ACC112 (cell line): ENCODE results near the gene TSHZ1.

Experiments
- H2AFZ ChIP-seq: fragments of 200-600 bp; sonication (generic); one replicate; pipeline ENCODE4 v1.6.0; 2017; ENCODE audit warnings: antibody characterized with exemption, low read length; ENCODE audit not compliant: unreplicated experiment
- H3K27ac ChIP-seq: fragments of 200-600 bp; sonication (generic); 2 replicates; pipeline ENCODE4 v1.5.1; 2014; ENCODE audit warnings: low read depth, mild to moderate bottlenecking, antibody characterized with exemption, low read length, moderate library complexity
- H3K27me3 ChIP-seq: fragments of 200-600 bp; sonication (generic); 2 replicates; pipeline ENCODE4 v1.6.1; 2014; ENCODE audit warnings: mild to moderate bottlenecking, antibody characterized with exemption, low read length, moderate library complexity, mixed read lengths; ENCODE audit not compliant: insufficient read depth
- H3K36me3 ChIP-seq: fragments of 200-600 bp; sonication (generic); 2 replicates; pipeline ENCODE4 v1.6.1; 2016; ENCODE audit warnings: mild to moderate bottlenecking, antibody characterized with exemption, low read length, moderate library complexity, mixed read lengths; ENCODE audit not compliant: insufficient read depth
- H3K4me1 ChIP-seq: fragments of 200-600 bp; sonication (generic); one replicate; pipeline ENCODE4 v1.6.1; 2016; ENCODE audit warnings: low read length, mixed read lengths; ENCODE audit not compliant: insufficient read depth, unreplicated experiment, control insufficient read depth
- H3K4me3 ChIP-seq: fragments of 200-600 bp; sonication (generic); 2 replicates; pipeline ENCODE4 v1.5.1; 2014; ENCODE audit warnings: mild to moderate bottlenecking, low read depth, low read length
- H3K79me2 ChIP-seq: fragments of 200-600 bp; sonication (generic); one replicate; pipeline ENCODE4 v1.6.0; 2016; ENCODE audit warnings: low read length; ENCODE audit not compliant: control insufficient read depth, unreplicated experiment, insufficient read depth

The TSHZ1 gene

DNA sequence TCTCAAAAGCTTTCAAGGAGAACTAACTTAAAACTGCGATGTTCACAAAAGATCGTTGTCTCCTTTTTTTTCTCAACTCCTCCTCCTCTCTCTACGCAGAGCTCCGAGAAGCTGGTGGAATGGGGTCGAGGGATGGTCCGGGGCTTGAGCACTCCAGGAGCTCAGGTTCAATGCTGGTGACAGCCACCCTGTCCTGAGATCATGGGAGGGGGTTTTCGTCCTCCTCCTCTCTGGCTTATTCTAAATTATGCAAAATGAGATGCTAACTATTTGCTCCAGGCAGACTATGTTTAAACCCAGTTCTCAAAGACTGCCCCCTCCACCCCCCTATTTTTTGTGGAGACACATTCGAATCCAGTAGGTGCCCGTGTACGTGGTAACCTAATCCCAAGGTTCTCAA, 11.8 kb downstream of the TSHZ1 start:
- Histone ChIP-seq H3K27me3 (no peaks in the 10 kb centered on the region), H3K36me3 (no peaks in the 10 kb centered on the region), H3K79me2 (peaks cover 35% of the 10 kb centered on the region), H3K27ac (no peak overlapping the region), H3K4me3 (no peak overlapping the region), H3K4me1 (peaks cover 30% of the 10 kb centered on the region), H2AFZ (no peak overlapping the region)

DNA sequence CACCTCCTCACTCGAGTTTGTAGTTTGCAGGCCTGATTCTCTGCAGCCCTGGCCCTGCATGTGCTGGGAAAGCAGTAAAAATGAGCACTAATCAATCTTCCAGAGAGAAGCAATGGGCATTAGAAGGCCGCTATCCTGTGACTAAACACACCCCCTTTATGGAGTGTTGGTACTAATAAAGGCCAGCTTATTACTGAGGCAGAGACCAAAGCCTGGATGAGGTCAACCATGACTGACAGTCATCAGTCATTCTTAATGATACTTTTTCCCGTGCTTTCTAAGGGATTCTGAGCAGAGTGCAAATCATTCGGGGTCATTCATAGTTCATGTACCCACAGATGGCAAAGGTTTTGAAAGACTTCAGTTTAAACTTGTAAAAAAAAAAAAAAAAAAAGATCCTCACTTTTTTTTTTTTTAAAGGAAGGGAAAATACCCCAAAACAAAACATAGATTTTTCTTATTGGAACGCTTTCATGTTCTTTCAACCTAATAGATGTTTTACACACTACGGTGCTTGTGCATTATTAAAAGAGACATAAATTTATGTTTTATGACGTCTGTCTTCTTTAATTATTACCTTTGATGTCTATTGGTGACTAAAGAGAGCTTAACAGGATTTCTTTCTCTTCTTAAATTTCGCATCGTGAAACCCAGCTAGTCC, 13.2 kb downstream of the TSHZ1 start:
- no peak overlapping the region for H3K4me3 ChIP-seq
- H3K79me2 ChIP-seq, result peaks cover 34% of the 10 kb centered on the region
- H2AFZ ChIP-seq, result no peak overlapping the region
- no peaks in the 10 kb centered on the region for H3K27me3 ChIP-seq
- H3K27ac ChIP-seq, result no peak overlapping the region
- H3K36me3 ChIP-seq, result no peaks in the 10 kb centered on the region
- peaks cover 35% of the 10 kb centered on the region for H3K4me1 ChIP-seq

DNA sequence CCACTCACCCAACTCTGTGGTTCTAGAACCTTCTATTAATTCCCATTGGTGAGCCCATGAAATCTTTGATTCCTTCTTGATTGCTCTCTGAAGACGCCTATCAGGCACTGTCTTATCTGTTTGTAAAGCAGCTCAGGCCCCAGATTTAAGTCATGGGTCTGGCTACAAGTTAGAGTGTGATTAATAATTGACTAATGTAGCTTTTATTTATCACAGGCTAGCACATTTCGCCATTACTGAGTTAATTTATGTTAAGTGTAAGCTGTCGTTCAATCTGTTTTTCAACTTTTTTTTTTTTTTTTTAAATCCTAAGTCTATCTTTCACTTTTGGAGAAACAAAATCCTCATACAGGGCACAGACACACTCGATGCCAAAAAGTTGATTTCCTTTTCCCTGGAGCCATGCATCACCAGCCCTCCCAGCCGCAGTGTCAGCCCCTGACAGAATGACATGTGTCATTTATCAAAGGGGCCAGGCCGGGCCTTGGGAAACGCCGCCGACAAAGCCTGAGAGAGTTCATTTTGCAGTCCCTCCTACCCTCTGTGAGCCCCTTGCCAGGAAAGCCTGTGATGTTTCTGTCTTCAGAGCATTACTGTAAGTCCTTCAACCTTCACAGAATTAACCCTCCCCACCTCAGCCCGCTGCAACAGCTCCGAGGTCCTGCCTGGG, 15.8 kb downstream of the TSHZ1 start:
- Histone ChIP-seq H2AFZ (peak overlapping the region; percentile 93), H3K4me1 (peaks cover 33% of the 10 kb centered on the region), H3K4me3 (peak overlapping the region; percentile 68), H3K27ac (no peak overlapping the region), H3K79me2 (peaks cover 26% of the 10 kb centered on the region), H3K36me3 (no peaks in the 10 kb centered on the region), H3K27me3 (no peaks in the 10 kb centered on the region)

DNA sequence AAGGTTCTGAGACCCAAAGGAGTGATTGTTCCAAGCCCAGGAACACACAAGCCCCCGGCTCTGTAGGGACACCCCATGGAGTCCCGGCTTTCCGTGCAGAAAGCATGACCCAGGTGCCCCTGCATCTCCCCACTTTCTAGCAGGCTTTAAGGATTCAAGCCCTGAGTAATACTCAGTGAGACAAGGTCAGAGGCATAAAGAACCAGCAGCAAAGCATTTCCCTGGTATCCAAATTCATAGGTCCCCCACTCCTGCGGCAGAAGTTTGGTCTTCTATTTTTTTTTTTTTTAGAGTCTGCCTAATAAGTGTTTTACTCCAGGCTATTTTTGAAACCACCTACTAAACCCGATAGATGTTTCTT, 16.3 kb downstream of the TSHZ1 start:
- Histone ChIP-seq H3K27me3 (no peaks in the 10 kb centered on the region), H3K79me2 (peaks cover 26% of the 10 kb centered on the region), H3K4me3 (peak overlapping the region; percentile 68), H3K4me1 (peaks cover 30% of the 10 kb centered on the region), H2AFZ (peak overlapping the region; percentile 93), H3K27ac (no peak overlapping the region), H3K36me3 (no peaks in the 10 kb centered on the region)

DNA sequence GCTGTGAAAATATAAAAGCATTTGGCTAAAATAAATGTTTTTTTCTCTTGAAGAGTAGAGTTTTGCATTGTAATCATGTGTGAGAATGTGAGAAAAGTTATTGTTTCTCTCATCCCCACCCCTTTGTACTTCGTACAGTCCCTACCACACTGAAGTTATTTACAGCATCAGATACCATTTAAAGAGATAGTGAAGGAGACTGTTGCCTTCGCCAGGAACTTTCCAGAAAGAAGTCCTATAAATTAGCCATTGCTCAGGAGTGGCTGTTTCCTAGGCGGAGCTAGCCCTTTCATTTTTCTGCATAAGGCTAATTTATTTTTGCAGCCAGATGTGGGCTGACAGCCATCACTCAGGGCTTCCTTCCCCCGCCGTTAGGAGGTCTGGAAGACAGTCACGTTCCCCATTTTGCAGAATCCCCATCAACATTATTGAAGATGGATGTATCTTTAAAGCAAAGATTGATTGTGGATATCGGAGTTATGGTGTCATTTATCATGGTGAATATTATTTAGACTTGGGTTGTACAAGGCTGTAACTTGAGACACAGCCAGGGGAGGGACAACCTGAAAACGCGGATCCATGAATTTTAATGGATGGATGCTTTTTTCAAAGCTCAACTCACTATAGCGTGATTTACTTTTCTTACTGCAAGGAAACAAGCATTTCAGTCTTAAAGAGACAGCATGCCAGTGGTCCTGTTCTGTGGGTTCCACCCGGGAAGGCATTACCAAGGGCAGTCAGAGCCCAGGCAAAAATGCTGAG, 17.1 kb downstream of the TSHZ1 start:
- peak overlapping the region; percentile 93 for H2AFZ ChIP-seq

DNA sequence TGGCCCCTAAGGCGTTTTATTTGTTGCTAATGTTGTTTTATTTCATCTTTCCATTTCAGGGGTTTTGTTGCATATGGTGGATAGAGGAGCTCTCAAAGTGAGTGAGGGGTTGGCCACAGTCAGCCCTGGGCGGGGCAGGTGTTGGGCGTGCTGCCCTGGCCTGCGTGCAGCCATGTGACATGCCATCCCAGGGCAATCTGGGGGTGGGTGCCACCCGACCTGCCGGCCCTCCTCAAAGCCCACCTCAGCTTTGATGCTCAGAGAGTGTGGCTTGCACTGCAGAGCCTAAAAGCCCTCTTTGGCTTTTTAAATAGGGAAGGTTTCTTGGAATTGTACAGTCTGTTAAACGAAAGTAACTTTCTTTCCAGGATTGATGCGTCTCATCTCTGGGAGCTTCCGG, 18.4 kb downstream of the TSHZ1 start:
- no peaks in the 10 kb centered on the region for H3K36me3 ChIP-seq
- no peak overlapping the region for H3K27ac ChIP-seq
- peaks cover 26% of the 10 kb centered on the region for H3K4me1 ChIP-seq
- no peak overlapping the region for H2AFZ ChIP-seq
- peaks cover 18% of the 10 kb centered on the region for H3K79me2 ChIP-seq
- H3K4me3 ChIP-seq, result no peak overlapping the region
- H3K27me3 ChIP-seq, result no peaks in the 10 kb centered on the region

More for the DNA sequence above, 17.1 kb downstream of the TSHZ1 start:
- H3K79me2 ChIP-seq, result peaks cover 21% of the 10 kb centered on the region
- no peak overlapping the region for H3K27ac ChIP-seq
- peaks cover 30% of the 10 kb centered on the region for H3K4me1 ChIP-seq
- peak overlapping the region; percentile 68 for H3K4me3 ChIP-seq
- no peaks in the 10 kb centered on the region for H3K27me3 ChIP-seq
- H3K36me3 ChIP-seq, result no peaks in the 10 kb centered on the region

DNA sequence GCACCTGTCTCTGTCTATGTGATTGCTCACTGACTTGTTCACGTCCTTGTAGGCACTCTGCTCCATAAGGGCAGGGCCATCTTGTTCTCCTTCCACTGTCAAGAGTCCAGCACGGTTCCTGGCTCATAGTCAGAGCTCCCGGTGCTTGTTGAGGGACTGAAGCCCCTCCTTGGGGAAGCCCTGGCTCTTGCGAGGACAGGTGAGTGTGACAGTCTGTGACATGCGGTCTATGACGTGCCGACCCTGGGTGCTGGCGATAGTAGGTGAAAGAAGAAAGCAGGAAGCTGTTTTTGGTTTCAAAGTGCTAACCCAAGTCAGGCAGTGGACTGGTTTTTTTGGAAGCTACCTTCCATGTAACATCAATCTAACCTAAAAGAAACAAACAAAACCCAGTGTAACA, 18.8 kb downstream of the TSHZ1 start:
- Histone ChIP-seq H3K27ac (no peak overlapping the region), H3K27me3 (no peaks in the 10 kb centered on the region), H3K36me3 (no peaks in the 10 kb centered on the region), H2AFZ (no peak overlapping the region), H3K4me3 (no peak overlapping the region), H3K4me1 (peaks cover 26% of the 10 kb centered on the region), H3K79me2 (peaks cover 14% of the 10 kb centered on the region)

DNA sequence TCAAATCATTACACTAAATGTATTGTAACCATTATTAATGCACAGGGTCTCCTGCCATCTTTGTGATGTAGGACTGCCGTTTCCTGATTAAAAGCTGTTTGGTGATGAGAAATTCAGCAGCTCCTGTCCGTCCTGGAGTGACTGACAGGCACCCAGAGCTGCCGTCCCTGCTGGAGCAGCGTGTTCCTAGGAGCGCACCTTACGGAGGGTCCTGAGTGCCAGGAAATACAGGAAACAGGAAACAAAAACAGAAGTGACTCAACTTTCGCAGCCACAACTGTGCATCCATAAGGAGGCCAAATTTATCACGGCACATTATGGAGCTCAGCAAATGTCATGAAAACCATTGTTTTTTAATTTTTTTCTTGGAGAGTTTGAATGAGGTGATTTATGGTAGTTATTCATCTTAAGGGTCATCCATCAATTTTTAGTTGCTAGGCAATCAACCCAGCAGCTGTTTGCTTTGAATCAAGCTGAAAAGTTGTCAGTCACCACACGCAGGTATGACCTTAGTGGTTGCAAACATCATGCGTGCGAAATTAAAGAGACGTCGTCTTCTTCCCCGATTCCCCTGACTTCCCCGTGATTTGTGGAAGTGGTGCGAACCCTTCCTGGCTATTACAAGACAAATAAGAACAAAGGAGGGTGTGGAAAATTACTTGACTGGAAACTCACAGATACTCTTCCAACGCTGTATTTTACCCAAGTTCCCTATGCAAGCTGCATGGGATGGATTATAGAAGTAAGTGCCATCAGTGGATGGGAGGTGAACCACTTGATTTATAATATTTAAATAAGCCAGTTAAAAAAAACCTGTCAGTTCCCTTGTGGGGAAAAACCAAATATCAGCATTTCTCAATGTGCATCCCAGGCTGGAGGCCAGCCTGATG, 19.8 kb downstream of the TSHZ1 start:
- peaks cover 26% of the 10 kb centered on the region for H3K4me1 ChIP-seq
- no peak overlapping the region for H3K4me3 ChIP-seq
- H3K36me3 ChIP-seq, result no peaks in the 10 kb centered on the region
- H2AFZ ChIP-seq, result no peak overlapping the region
- no peaks in the 10 kb centered on the region for H3K27me3 ChIP-seq
- no peak overlapping the region for H3K27ac ChIP-seq
- peaks cover 11% of the 10 kb centered on the region for H3K79me2 ChIP-seq

DNA sequence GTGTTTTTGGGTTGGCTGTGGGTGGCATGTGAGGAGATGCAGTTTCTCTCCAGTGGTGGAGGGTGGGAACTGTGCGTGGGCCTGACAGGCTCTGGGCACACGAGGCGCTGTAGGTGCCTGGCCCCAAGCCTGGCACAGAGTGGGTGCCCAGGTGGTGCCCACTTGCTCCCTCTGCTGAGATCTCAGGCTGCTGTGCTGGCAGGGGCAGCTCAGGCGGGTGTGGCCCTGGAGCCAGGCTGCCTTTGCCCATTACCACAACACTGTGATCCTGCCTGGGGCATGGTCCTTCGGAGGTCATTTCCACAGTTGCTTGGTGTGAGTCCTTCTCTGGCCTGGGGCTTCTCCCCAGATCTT, 20.4 kb downstream of the TSHZ1 start:
- H3K36me3 ChIP-seq, result no peaks in the 10 kb centered on the region
- peaks cover 11% of the 10 kb centered on the region for H3K79me2 ChIP-seq
- peaks cover 26% of the 10 kb centered on the region for H3K4me1 ChIP-seq
- H2AFZ ChIP-seq, result no peak overlapping the region
- no peaks in the 10 kb centered on the region for H3K27me3 ChIP-seq
- H3K27ac ChIP-seq, result no peak overlapping the region
- no peak overlapping the region for H3K4me3 ChIP-seq

DNA sequence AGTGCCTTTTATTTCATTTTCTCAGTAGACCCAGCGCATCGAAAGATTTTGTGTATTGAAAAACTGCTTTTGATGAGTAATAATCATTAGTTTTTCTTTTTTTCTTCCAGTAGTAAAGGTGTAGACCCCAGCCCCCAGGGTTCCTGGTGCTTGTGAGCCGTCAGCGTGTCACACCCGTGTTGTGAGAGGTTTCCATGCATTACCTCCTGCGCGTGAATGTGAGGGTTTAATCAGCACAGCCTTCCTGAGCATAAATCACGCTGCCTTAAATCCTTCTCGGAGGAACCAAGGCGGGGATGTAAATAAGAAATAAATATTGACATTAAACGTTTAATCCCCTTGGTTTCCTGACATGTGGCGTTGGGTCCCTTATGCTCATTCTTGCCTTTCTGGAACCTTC, 24.3 kb downstream of the TSHZ1 start:
- H3K27ac ChIP-seq, result no peak overlapping the region
- H3K4me1 ChIP-seq, result peaks cover 4% of the 10 kb centered on the region
- no peaks in the 10 kb centered on the region for H3K79me2 ChIP-seq
- H3K4me3 ChIP-seq, result no peak overlapping the region
- H3K27me3 ChIP-seq, result no peaks in the 10 kb centered on the region
- H2AFZ ChIP-seq, result no peak overlapping the region
- H3K36me3 ChIP-seq, result no peaks in the 10 kb centered on the region
